Activated CD8-positive, alpha-beta memory T cell treated with anti-CD3 and anti-CD28 coated beads for 36 hours (primary cell): ENCODE results near the gene MXD3. TPM values are rescaled to one million over a fixed set of nuclear protein-coding genes. Genes with fewer than 3 reads are reported as not detected.

Experiments
- CTCF ChIA-PET: fragments of 350-600 bp; sonication (Branson Sonifier 250); formaldehyde crosslinking; loops from one replicate; lab custom pipeline; 2021; ENCODE audit warnings: antibody characterized with exemption; lab: Charles Lee
- POLR2A ChIA-PET: fragments of 350-600 bp; sonication (Branson Sonifier 250); formaldehyde crosslinking; loops from one replicate; lab custom pipeline; 2021; ENCODE audit warnings: antibody characterized with exemption; lab: Charles Lee
- total RNA-seq, 2 experiments: library from RNA; stranded (reverse); gene quantifications; one replicate each; pipeline ENCODE4 v1.2.3, GENCODE V29; 2021

MXD3 gene
- total RNA-seq, 2 experiments from 2014 or later: 11.0 to 11.8 TPM

DNA sequence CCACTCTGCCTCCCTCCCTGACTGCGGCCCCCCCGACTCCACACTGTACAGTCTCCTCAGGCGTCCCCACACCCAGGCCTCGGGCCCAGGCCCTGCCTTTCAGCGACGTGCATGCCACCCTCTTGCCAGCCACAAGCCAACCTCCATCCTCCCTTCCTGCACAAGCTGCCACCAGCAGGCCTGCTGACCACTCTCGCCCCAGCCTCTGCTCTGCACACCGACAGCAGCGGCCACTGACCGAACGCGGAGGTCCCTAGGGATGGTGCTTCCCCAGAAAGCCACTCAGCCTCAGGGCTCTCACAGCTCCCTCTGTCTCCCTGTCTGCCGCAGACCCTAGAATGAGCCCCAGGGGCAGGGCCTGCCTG is 21.2 kb upstream of the MXD3 start:
- ChIA-PET CTCF (interaction anchor here (2.2 kb wide), 1 partner anchor 14 kb away, joined by 5 read pairs; no protein-coding TSS in a partner anchor), POLR2A (no interaction called here)

GRCh38 chr5:177332031-177332895 is 20.6 kb upstream of the MXD3 start:
- POLR2A ChIA-PET: no interaction called here
- CTCF ChIA-PET: interaction anchor here (2.2 kb wide), 1 partner anchor 14 kb away, joined by 5 read pairs; no protein-coding TSS in a partner anchor

GRCh38 chr5:177330991-177331842 is 19.5 kb upstream of the MXD3 start:
- ChIA-PET CTCF (no interaction called here), POLR2A (no interaction called here)

DNA sequence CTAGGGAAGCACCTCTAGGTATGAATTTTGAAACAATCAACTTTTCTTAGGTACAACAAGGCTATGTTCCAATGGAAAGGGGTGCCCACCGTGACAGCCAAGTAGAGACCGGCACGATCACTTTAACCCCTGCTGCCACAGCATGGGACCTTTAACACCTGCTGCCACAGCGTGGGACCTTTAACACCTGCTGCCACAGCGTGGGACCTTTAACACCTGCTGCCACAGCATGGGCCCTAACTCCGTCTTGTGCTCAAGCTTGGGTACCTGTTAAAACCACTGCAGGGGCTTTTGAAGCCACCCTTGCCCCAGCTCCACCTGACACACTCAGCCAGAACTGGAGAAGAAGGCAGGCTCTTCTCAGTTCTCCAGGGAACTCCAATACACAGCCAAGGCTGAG is 18.2 kb upstream of the MXD3 start:
- CTCF ChIA-PET: no interaction called here
- POLR2A ChIA-PET: no interaction called here

DNA sequence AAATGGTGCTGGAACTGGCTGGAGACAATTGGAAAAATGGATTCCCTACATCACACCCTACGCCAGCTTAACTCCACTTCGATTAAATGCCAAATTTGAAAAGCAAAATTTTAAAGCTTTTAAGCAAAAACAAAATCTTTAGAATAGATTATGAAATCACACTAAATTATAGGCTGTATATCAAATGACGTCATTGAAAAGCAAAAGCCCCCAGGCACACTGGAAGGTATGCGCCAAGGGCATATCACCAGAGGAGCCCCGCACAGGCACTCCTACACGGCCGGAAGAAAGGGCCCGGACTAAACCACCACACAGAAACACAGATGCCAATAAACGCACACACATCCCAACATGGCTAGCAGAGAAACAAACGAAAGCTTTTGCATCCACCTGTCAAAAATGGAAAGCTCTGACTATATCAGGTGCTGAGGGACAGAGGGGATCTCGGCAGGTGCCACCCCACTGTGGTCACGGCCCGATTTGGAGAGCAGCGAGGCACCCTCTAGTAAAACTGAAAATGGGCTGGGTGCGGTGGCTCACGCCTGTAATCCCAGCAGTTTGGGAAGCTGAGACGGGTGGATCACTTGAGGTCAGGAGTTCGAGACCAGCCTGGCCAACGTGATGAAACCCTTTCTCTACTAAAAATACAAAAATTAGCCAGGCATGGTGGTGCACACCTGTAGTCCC is 17.0 kb upstream of the MXD3 start:
- ChIA-PET CTCF (interaction anchor here (0.8 to 1.7 kb wide), 5 partner anchors 10 to 126 kb away, joined by 3 to 7 read pairs (median 5); no protein-coding TSS in a partner anchor), POLR2A (no interaction called here)

- ChIA-PET CTCF (interaction anchor here (0.8 to 1.7 kb wide), 10 partner anchors 9 to 128 kb away, joined by 3 to 7 read pairs (median 4); no protein-coding TSS in a partner anchor), POLR2A (interaction anchor here (0.5 kb wide), 1 partner anchor 1072 kb away, joined by 3 read pairs; no protein-coding TSS in a partner anchor)
Observed at GRCh38 chr5:177327539-177328522, 16.1 kb upstream of the MXD3 start.

DNA sequence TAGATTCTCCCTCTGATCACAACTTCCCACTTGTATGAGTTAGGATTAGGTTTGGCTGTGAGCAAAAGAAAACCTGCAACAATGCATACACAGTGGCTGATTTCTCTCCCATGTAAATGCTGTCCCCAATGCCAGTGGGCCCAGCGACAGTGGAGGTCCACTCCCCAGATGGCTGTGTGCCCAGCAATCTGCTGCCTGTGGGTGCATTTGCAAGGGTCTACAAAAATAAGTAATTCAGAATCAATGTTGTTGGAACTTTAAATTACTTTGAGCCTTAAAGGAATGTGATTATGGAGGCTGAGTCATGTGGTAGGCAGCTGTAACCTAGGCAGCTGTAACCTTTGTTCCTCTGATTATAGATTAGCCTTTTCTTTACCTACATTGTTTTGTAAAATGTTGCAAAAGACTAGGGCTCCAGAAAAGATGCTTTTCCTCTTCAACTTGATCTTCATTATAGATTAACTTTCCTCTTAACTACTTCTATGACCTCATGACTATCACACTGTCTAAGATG is 14.2 kb upstream of the MXD3 start:
- CTCF ChIA-PET: interaction anchor here (0.7 to 1.1 kb wide), 3 partner anchors 16 to 119 kb away, joined by 3 read pairs; no protein-coding TSS in a partner anchor
- POLR2A ChIA-PET: no interaction called here

- POLR2A ChIA-PET: no interaction called here
- CTCF ChIA-PET: interaction anchor here (1.0 to 2.0 kb wide), 4 partner anchors 11 to 181 kb away, joined by 3 to 6 read pairs (median 4); no protein-coding TSS in a partner anchor
Observed at GRCh38 chr5:177320879-177321278, 9.2 kb upstream of the MXD3 start.

GRCh38 chr5:177319913-177320588 is 8.4 kb upstream of the MXD3 start:
- POLR2A ChIA-PET: no interaction called here
- CTCF ChIA-PET: interaction anchor here (1.1 to 4.8 kb wide), 5 partner anchors 8 to 181 kb away, joined by 4 to 23 read pairs (median 6); no protein-coding TSS in a partner anchor

GRCh38 chr5:177317959-177318377 is 6.3 kb upstream of the MXD3 start:
- CTCF ChIA-PET: interaction anchor here (0.6 to 4.8 kb wide), 20 partner anchors 8 to 140 kb away, joined by 3 to 23 read pairs (median 4); partner anchors contain the start of genes PRELID1 and RAB24
- POLR2A ChIA-PET: no interaction called here

- POLR2A ChIA-PET: no interaction called here
- CTCF ChIA-PET: interaction anchor here (0.7 to 5.3 kb wide), 6 partner anchors 11 to 139 kb away, joined by 3 to 23 read pairs (median 3); no protein-coding TSS in a partner anchor
Observed at GRCh38 chr5:177316005-177316404, 4.3 kb upstream of the MXD3 start.

GRCh38 chr5:177315411-177315810 is 3.7 kb upstream of the MXD3 start:
- ChIA-PET POLR2A (no interaction called here), CTCF (interaction anchor here (1.4 to 5.3 kb wide), 3 partner anchors 12 to 88 kb away, joined by 3 to 23 read pairs (median 21); no protein-coding TSS in a partner anchor)

- ChIA-PET CTCF (interaction anchor here (0.6 to 5.3 kb wide), 5 partner anchors 13 to 355 kb away, joined by 3 to 21 read pairs (median 4); no protein-coding TSS in a partner anchor), POLR2A (no interaction called here)
Observed at GRCh38 chr5:177314376-177315342, 3.0 kb upstream of the MXD3 start.

GRCh38 chr5:177313561-177314259 is 2.0 kb upstream of the MXD3 start:
- POLR2A ChIA-PET: interaction anchor here (0.7 to 1.2 kb wide), 3 partner anchors 14 to 190 kb away, joined by 3 to 4 read pairs (median 4); no protein-coding TSS in a partner anchor

More at GRCh38 chr5:177313561-177314259, 2.0 kb upstream of the MXD3 start:
- CTCF ChIA-PET: interaction anchor here (0.6 to 5.3 kb wide), 6 partner anchors 10 to 354 kb away, joined by 3 to 21 read pairs (median 4); partner anchors contain the start of genes PRELID1 and RAB24
